ENCODE measurements around the gene GLA.

The GLA gene

DNA sequence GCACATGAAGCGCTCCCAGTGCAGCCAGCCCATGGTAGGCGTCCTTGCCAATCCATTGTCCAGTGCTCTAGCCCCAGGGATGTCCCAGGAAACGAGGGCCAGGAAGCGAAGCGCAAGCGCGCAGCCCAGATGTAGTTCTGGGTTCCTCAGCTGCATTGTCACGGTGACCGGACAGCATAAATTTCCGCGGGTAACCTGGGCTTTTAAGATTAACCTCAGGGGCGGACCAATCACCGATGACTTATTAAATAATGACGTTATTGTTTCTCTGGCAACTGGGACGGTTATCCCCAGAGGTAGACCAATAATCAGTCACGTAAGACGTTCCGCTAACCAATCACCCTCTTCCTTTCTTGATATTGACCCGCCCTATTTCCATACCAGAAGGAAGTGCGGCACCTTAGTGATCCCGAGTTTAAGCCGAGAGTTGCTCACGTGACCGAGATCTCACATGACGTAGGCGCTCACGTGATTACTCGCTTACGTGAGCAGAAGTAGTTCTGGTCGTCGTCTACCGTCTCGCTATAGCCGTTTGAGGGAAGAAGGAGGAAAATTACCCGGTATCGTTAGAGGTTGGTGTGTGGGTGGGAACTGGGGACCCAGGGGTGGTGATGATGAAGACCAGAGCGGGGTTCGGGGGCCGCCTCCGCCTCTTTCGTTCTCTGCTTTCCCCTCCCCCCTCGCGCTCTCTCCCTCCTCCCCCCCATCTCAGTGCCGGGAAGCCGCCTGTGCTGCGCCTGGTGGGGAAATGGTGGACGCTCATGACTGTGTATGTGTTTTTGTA, at the start of gene GLA, which contains the start of gene HNRNPH2:
GLA (minus strand) TSS at position 178 of the 784 bp plus-strand sequence; CDS start at position 156, 22 bp downstream.
HNRNPH2 (plus strand) TSS at position 475 of the 784 bp plus-strand sequence. CDS start 3,767 bp downstream, outside the sequence.
- peak within 1 kb of the TSS; percentile 76 for H3K4me3 ChIP-seq (ENCODE audit: low read depth, low read length)
- H3K27me3 ChIP-seq (ENCODE audit: control insufficient read depth, insufficient read depth, low read length): no peaks in the 10 kb centered on the region
- no peaks in the 10 kb centered on the region for H3K4me1 ChIP-seq (ENCODE audit: control insufficient read depth, insufficient read depth, low read length)
- peak within 1 kb of the TSS; percentile 96 for H3K9ac ChIP-seq (ENCODE audit: low read depth, low read length)
- peaks cover 24% of the 10 kb centered on the region for H3K36me3 ChIP-seq (ENCODE audit: control insufficient read depth, insufficient read depth, low read length)
- H3K27ac ChIP-seq (ENCODE audit: low read depth, low read length): peak within 1 kb of the TSS; percentile 94
- peaks cover 33% of the 10 kb centered on the region for H3K9me3 ChIP-seq (ENCODE audit: control insufficient read depth, insufficient read depth, low read length)

GRCh38 chrX:101452056-101452455, 44.3 kb upstream of the GLA start:
- no peaks in the 10 kb centered on the region for H3K27me3 ChIP-seq (ENCODE audit: control insufficient read depth, insufficient read depth, low read length)
- no peak overlapping the region for H3K4me3 ChIP-seq (ENCODE audit: low read depth, low read length)
- 0 out of 2 replicates have a peak, but pooled peaks cover 3% of the 10 kb centered on the region for H3K36me3 ChIP-seq (ENCODE audit: control insufficient read depth, insufficient read depth, low read length)
- no peak overlapping the region for H3K27ac ChIP-seq (ENCODE audit: low read depth, low read length)
- H3K9me3 ChIP-seq (ENCODE audit: control insufficient read depth, insufficient read depth, low read length): peaks cover 22% of the 10 kb centered on the region
- H3K9ac ChIP-seq (ENCODE audit: low read depth, low read length): no peak overlapping the region
- H3K4me1 ChIP-seq (ENCODE audit: control insufficient read depth, insufficient read depth, low read length): no peaks in the 10 kb centered on the region

- Histone ChIP-seq H3K36me3 (ENCODE audit: control insufficient read depth, insufficient read depth, low read length) (0 out of 2 replicates have a peak, but pooled peaks cover 3% of the 10 kb centered on the region), H3K4me1 (ENCODE audit: control insufficient read depth, insufficient read depth, low read length) (no peaks in the 10 kb centered on the region), H3K4me3 (ENCODE audit: low read depth, low read length) (no peak overlapping the region), H3K9me3 (ENCODE audit: control insufficient read depth, insufficient read depth, low read length) (peaks cover 24% of the 10 kb centered on the region), H3K27ac (ENCODE audit: low read depth, low read length) (no peak overlapping the region), H3K27me3 (ENCODE audit: control insufficient read depth, insufficient read depth, low read length) (no peaks in the 10 kb centered on the region), H3K9ac (ENCODE audit: low read depth, low read length) (no peak overlapping the region)
Observed at GRCh38 chrX:101450961-101451360, 43.2 kb upstream of the GLA start.

GRCh38 chrX:101450085-101450484, 42.4 kb upstream of the GLA start:
- Histone ChIP-seq H3K9me3 (ENCODE audit: control insufficient read depth, insufficient read depth, low read length) (peaks cover 24% of the 10 kb centered on the region), H3K27me3 (ENCODE audit: control insufficient read depth, insufficient read depth, low read length) (no peaks in the 10 kb centered on the region), H3K4me1 (ENCODE audit: control insufficient read depth, insufficient read depth, low read length) (no peaks in the 10 kb centered on the region), H3K36me3 (ENCODE audit: control insufficient read depth, insufficient read depth, low read length) (0 out of 2 replicates have a peak, but pooled peaks cover 3% of the 10 kb centered on the region), H3K4me3 (ENCODE audit: low read depth, low read length) (no peak overlapping the region), H3K9ac (ENCODE audit: low read depth, low read length) (no peak overlapping the region), H3K27ac (ENCODE audit: low read depth, low read length) (no peak overlapping the region)

GRCh38 chrX:101449279-101449678, 41.6 kb upstream of the GLA start:
- no peak overlapping the region for H3K27ac ChIP-seq (ENCODE audit: low read depth, low read length)
- H3K4me1 ChIP-seq (ENCODE audit: control insufficient read depth, insufficient read depth, low read length): no peaks in the 10 kb centered on the region
- H3K36me3 ChIP-seq (ENCODE audit: control insufficient read depth, insufficient read depth, low read length): 0 out of 2 replicates have a peak, but pooled peaks cover 3% of the 10 kb centered on the region
- H3K9me3 ChIP-seq (ENCODE audit: control insufficient read depth, insufficient read depth, low read length): peaks cover 23% of the 10 kb centered on the region
- H3K9ac ChIP-seq (ENCODE audit: low read depth, low read length): no peak overlapping the region
- no peak overlapping the region for H3K4me3 ChIP-seq (ENCODE audit: low read depth, low read length)
- H3K27me3 ChIP-seq (ENCODE audit: control insufficient read depth, insufficient read depth, low read length): no peaks in the 10 kb centered on the region

GRCh38 chrX:101442085-101442484, 34.4 kb upstream of the GLA start:
- peaks cover 18% of the 10 kb centered on the region for H3K36me3 ChIP-seq (ENCODE audit: control insufficient read depth, insufficient read depth, low read length)
- no peaks in the 10 kb centered on the region for H3K4me1 ChIP-seq (ENCODE audit: control insufficient read depth, insufficient read depth, low read length)
- no peaks in the 10 kb centered on the region for H3K27me3 ChIP-seq (ENCODE audit: control insufficient read depth, insufficient read depth, low read length)
- no peak overlapping the region for H3K9ac ChIP-seq (ENCODE audit: low read depth, low read length)
- no peak overlapping the region for H3K27ac ChIP-seq (ENCODE audit: low read depth, low read length)
- H3K9me3 ChIP-seq (ENCODE audit: control insufficient read depth, insufficient read depth, low read length): peaks cover 31% of the 10 kb centered on the region
- no peak overlapping the region for H3K4me3 ChIP-seq (ENCODE audit: low read depth, low read length)

DNA sequence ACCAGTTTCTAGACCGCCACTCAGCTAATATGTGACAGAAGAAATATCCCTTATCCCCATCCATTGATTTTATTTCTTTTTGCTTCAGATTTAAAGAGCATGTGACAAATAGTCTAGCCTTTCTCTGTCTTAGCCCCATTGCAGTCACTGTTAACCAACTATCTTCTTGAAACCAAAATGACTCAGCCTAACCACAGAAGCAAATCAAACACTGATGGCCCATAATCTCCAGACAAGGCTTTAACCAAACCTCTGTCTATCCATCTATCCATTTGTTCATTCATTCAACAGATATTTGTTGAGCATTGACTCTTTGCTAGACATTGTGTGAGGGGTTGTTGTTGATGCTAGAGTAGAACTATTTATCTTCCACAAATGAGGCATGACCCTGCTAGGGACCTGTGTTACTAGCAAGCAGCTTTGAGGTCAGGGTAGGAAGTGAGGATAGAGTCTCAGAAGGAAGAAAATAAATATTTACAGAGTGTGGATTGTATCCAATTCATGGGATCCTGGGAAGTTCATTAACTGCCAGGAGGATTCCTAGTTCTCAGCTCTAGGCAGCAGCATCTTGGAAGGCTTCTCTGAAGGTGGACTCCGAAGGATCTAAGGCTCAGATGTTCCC, 22.8 kb upstream of the GLA start:
- Histone ChIP-seq H3K9ac (ENCODE audit: low read depth, low read length) (no peak overlapping the region), H3K27me3 (ENCODE audit: control insufficient read depth, insufficient read depth, low read length) (no peaks in the 10 kb centered on the region), H3K4me3 (ENCODE audit: low read depth, low read length) (no peak overlapping the region), H3K9me3 (ENCODE audit: control insufficient read depth, insufficient read depth, low read length) (peaks cover 54% of the 10 kb centered on the region), H3K4me1 (ENCODE audit: control insufficient read depth, insufficient read depth, low read length) (no peaks in the 10 kb centered on the region), H3K27ac (ENCODE audit: low read depth, low read length) (no peak overlapping the region), H3K36me3 (ENCODE audit: control insufficient read depth, insufficient read depth, low read length) (peaks cover 25% of the 10 kb centered on the region)

DNA sequence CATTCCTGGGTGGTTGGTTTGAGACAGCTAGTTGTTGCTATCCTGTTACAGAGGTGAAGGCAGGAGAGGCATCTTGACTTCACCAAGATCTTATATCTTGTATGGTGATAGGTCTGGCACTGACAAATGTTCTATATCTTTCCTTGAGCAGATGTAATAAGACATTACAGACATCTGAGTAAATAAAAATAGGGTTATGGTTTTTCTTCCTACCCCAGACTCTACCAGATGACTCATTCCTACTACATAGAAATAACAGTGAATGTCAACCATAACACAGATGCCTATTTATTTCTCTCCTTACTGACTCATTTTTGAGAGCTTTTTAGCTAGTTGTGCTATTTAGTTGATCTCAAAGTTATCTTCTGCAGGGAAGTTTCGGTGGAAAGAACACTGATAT, 22.2 kb upstream of the GLA start:
- Histone ChIP-seq H3K36me3 (ENCODE audit: control insufficient read depth, insufficient read depth, low read length) (peaks cover 25% of the 10 kb centered on the region), H3K9ac (ENCODE audit: low read depth, low read length) (no peak overlapping the region), H3K4me1 (ENCODE audit: control insufficient read depth, insufficient read depth, low read length) (no peaks in the 10 kb centered on the region), H3K27ac (ENCODE audit: low read depth, low read length) (no peak overlapping the region), H3K27me3 (ENCODE audit: control insufficient read depth, insufficient read depth, low read length) (no peaks in the 10 kb centered on the region), H3K4me3 (ENCODE audit: low read depth, low read length) (no peak overlapping the region), H3K9me3 (ENCODE audit: control insufficient read depth, insufficient read depth, low read length) (peaks cover 56% of the 10 kb centered on the region)

DNA sequence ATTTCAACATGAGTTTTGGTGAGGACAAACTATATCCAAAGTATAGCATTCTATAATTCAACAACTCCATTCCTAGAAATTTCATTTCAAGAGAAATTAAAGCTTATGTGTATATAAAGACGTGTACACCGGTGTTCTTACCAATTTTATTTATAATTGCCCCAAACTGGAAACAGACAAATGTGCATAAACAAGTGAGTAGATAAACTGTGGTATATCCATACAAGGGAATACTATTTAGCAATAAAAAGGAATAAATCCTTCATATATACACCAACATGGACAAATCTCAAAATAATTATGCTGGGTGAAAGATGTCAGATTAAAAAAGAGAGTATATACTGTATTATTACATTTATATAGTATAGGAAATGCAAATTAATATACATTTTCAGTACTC, 20.2 kb upstream of the GLA start:
- Histone ChIP-seq H3K27ac (ENCODE audit: low read depth, low read length) (no peak overlapping the region), H3K9ac (ENCODE audit: low read depth, low read length) (no peak overlapping the region), H3K4me1 (ENCODE audit: control insufficient read depth, insufficient read depth, low read length) (no peaks in the 10 kb centered on the region), H3K36me3 (ENCODE audit: control insufficient read depth, insufficient read depth, low read length) (peaks cover 29% of the 10 kb centered on the region), H3K27me3 (ENCODE audit: control insufficient read depth, insufficient read depth, low read length) (no peaks in the 10 kb centered on the region), H3K9me3 (ENCODE audit: control insufficient read depth, insufficient read depth, low read length) (peaks cover 50% of the 10 kb centered on the region), H3K4me3 (ENCODE audit: low read depth, low read length) (no peak overlapping the region)

GRCh38 chrX:101419489-101419888, 11.8 kb upstream of the GLA start:
- Histone ChIP-seq H3K4me1 (ENCODE audit: control insufficient read depth, insufficient read depth, low read length) (0 out of 2 replicates have a peak, but pooled peaks cover 5% of the 10 kb centered on the region), H3K4me3 (ENCODE audit: low read depth, low read length) (peak overlapping the region; percentile 71; the same call in 1 of the 2 replicates), H3K9ac (ENCODE audit: low read depth, low read length) (no peak overlapping the region), H3K27ac (ENCODE audit: low read depth, low read length) (no peak overlapping the region), H3K36me3 (ENCODE audit: control insufficient read depth, insufficient read depth, low read length) (0 out of 2 replicates have a peak, but pooled peaks cover 8% of the 10 kb centered on the region), H3K27me3 (ENCODE audit: control insufficient read depth, insufficient read depth, low read length) (no peaks in the 10 kb centered on the region), H3K9me3 (ENCODE audit: control insufficient read depth, insufficient read depth, low read length) (peaks cover 14% of the 10 kb centered on the region)

All from HUES48 (cell line).